Liver (tissue), 9 donors: Measurements from ENCODE around the gene ADGRB2. TPM values are rescaled to one million over a fixed set of nuclear protein-coding genes. Genes with fewer than 3 reads are reported as not detected.

Experiments
- DNase-seq: peaks from one replicate; pipeline ENCODE4 v3.0.0-alpha.2; 2017; ENCODE audit warnings: low spot score
- H3K27ac ChIP-seq, 2 donors: one replicate each; pipeline ENCODE4 v1.7.0; 2013; ENCODE audit warnings: inconsistent platforms in 2 of 2, low read length in 2 of 2, control low read depth in 1 of 2, low read depth in 1 of 2, mild to moderate bottlenecking in 1 of 2
- H3K27me3 ChIP-seq, 4 donors: one replicate each; pipeline versions ENCODE4 v1.6.1 to v1.7.0; 2013; ENCODE audit warnings: low read length in 3 of 4, inconsistent platforms in 1 of 4, mild to moderate bottlenecking in 1 of 4, moderate library complexity in 1 of 4; ENCODE audit not compliant: control insufficient read depth in 4 of 4, insufficient read depth in 4 of 4
- H3K36me3 ChIP-seq, 4 donors: one replicate each; pipeline versions ENCODE4 v1.6.1 to v1.7.0; 2013; ENCODE audit warnings: low read length in 3 of 4, mild to moderate bottlenecking in 3 of 4, low read depth in 1 of 4, moderate library complexity in 1 of 4; ENCODE audit not compliant: control insufficient read depth in 4 of 4, insufficient read depth in 3 of 4
- H3K4me1 ChIP-seq, 4 donors: one replicate each; pipeline versions ENCODE4 v1.6.1 to v1.7.0; 2013; ENCODE audit warnings: low read length in 3 of 4, mild to moderate bottlenecking in 3 of 4, moderate library complexity in 1 of 4; ENCODE audit not compliant: control insufficient read depth in 4 of 4, insufficient read depth in 4 of 4
- H3K4me3 ChIP-seq, 3 donors: one replicate each; pipeline versions ENCODE4 v1.6.1 to v1.7.0; 2013; ENCODE audit warnings: low read length in 3 of 3, control low read depth in 1 of 3, low read depth in 1 of 3, mild to moderate bottlenecking in 1 of 3
- H3K9ac ChIP-seq, 2 donors: one replicate each; pipeline ENCODE4 v1.7.0; 2013; ENCODE audit warnings: low read length in 2 of 2, mild to moderate bottlenecking in 2 of 2, moderate library complexity in 2 of 2, control low read depth in 1 of 2, low read depth in 1 of 2
- H3K9me3 ChIP-seq, 4 donors: one replicate each; pipeline versions ENCODE4 v1.6.1 to v1.7.0; 2013; ENCODE audit warnings: low read length in 3 of 4; ENCODE audit not compliant: control insufficient read depth in 4 of 4
- ATF3 ChIP-seq: IDR thresholded peaks from 2 replicates; pipeline ENCODE4 v1.6.1; 2016; ENCODE audit warnings: antibody characterized with exemption
- CTCF ChIP-seq: fragments of 150-350 bp; IDR thresholded peaks from 2 replicates; pipeline ENCODE4 v1.5.1; 2017; ENCODE audit warnings: improper control_type of control experiment, low read depth, low read length; ENCODE audit not compliant: missing input control
- EGR1 ChIP-seq, 2 donors: IDR thresholded peaks; 2 replicates each; pipeline ENCODE4 v1.6.1; 2016 to 2018; ENCODE audit warnings: antibody characterized with exemption in 2 of 2, low read depth in 2 of 2
- FOXA1 ChIP-seq: IDR thresholded peaks from 2 replicates; pipeline ENCODE4 v1.6.1; 2016; ENCODE audit warnings: antibody characterized with exemption
- FOXA2 ChIP-seq: IDR thresholded peaks from 2 replicates; pipeline ENCODE4 v1.6.1; 2016; ENCODE audit warnings: antibody characterized with exemption
- GABPA ChIP-seq, 2 donors: IDR thresholded peaks in 1 of 2; conservative IDR thresholded peaks in 1 of 2; 2 replicates each; pipeline ENCODE4 v1.6.1; 2016; ENCODE audit warnings: antibody characterized with exemption in 2 of 2, mild to moderate bottlenecking in 1 of 2, moderate library complexity in 1 of 2
- HNF4A ChIP-seq, 2 donors: conservative IDR thresholded peaks; 2 replicates each; pipeline ENCODE4 v1.6.1; 2016; ENCODE audit warnings: antibody characterized with exemption in 2 of 2, mild to moderate bottlenecking in 2 of 2
- HNF4G ChIP-seq: IDR thresholded peaks from 2 replicates; pipeline ENCODE4 v1.6.1; 2016; ENCODE audit warnings: antibody characterized with exemption
- JUND ChIP-seq, 2 donors: IDR thresholded peaks; 2 replicates each; pipeline ENCODE4 v1.6.1; 2016; ENCODE audit warnings: antibody characterized with exemption in 2 of 2
- MAX ChIP-seq: IDR thresholded peaks from 2 replicates; pipeline ENCODE4 v1.6.1; 2016; ENCODE audit warnings: antibody characterized with exemption
- NR2F2 ChIP-seq: IDR thresholded peaks from 2 replicates; pipeline ENCODE4 v1.6.1; 2016; ENCODE audit warnings: antibody characterized with exemption
- RAD21 ChIP-seq, 2 donors: IDR thresholded peaks; 2 replicates each; pipeline ENCODE4 v1.6.1; 2016; ENCODE audit warnings: antibody characterized with exemption in 2 of 2, mild to moderate bottlenecking in 2 of 2
- REST ChIP-seq: IDR thresholded peaks from 2 replicates; pipeline ENCODE4 v1.6.1; 2016; ENCODE audit warnings: antibody characterized with exemption, mild to moderate bottlenecking
- RXRA ChIP-seq, 2 donors: IDR thresholded peaks; 2 replicates each; pipeline ENCODE4 v1.6.1; 2017 to 2018; ENCODE audit warnings: antibody characterized with exemption in 2 of 2, mild to moderate bottlenecking in 1 of 2
- SP1 ChIP-seq: IDR thresholded peaks from 2 replicates; pipeline ENCODE4 v1.6.1; 2018; ENCODE audit warnings: antibody characterized with exemption, mild to moderate bottlenecking
- TAF1 ChIP-seq: conservative IDR thresholded peaks from 2 replicates; pipeline ENCODE4 v1.6.1; 2016; ENCODE audit warnings: antibody characterized with exemption, mild to moderate bottlenecking
- YY1 ChIP-seq: IDR thresholded peaks from 2 replicates; pipeline ENCODE4 v1.6.1; 2016; ENCODE audit warnings: antibody characterized with exemption, mild to moderate bottlenecking
- ZBTB33 ChIP-seq: IDR thresholded peaks from 2 replicates; pipeline ENCODE4 v1.6.1; 2016; ENCODE audit warnings: antibody characterized with exemption
- WGBS: extraction: QIAGEN DNeasy Blood & Tissue Kit; methylation state at CpG from one replicate; pipeline ENCODE4 v1.1.7; 2013; 5-methylcytosine and 5-hydroxymethylcytosine counted together
- polyA plus RNA-seq, 2 donors: library from polyadenylated mRNA; stranded (reverse) in 1 of 2; unstranded in 1 of 2; fragments of 200-250 nt in 1 of 2; fragments of >200 nt in 1 of 2; fragmentation: Nextera tagmentation in 1 of 2; extraction: Ambion mirVana in 1 of 2; gene quantifications; one replicate each; pipeline versions ENCODE4 v1.2.1 to v1.2.3, GENCODE V29; 2013 to 2015
- total RNA-seq, 2 donors: library from RNA; depleted of rRNA; stranded (reverse); fragments of >200 nt; gene quantifications; one replicate each; pipeline ENCODE4 v1.2.3, GENCODE V29; 2014
- donor health status: healthy.
- donor health status: healthy.
- donor health status: healthy.
- donor health status: healthy.
- donor health status: healthy.

The ADGRB2 gene
- total and polyA plus RNA-seq, 4 donors = under 0.01 to 0.05 (median 0.05) TPM; not detected in 1

GRCh38 chr1:31697369-31697984 lies 66.7 kb downstream of the ADGRB2 start:
- Histone ChIP-seq H3K27ac (no peak overlapping the region), H3K27me3 (no peaks in the 10 kb centered on the region), H3K9me3 (no peaks in the 10 kb centered on the region), H3K9ac (no peak overlapping the region), H3K4me3 (no peak overlapping the region), H3K36me3 (no peaks in the 10 kb centered on the region), H3K4me1 (peaks cover 5 to 11% (median 6%) of the 10 kb centered on the region in 4 donors)
- no peak for TF ChIP-seq NR2F2
- no peak for TF ChIP-seq FOXA1
- TF ChIP-seq REST = no peak
- TF ChIP-seq MAX = no peak
- TF ChIP-seq YY1 = no peak
- TF ChIP-seq RXRA (IDR thresholded peaks at IDR 0.05) = no peak
- TF ChIP-seq HNF4G = no peak
- no peak for TF ChIP-seq SP1
- no peak for TF ChIP-seq ZBTB33
- TF ChIP-seq EGR1 (IDR thresholded peaks at IDR 0.05; ENCODE audit: low read depth in 2 of 2) = no peak
- TF ChIP-seq ATF3 = no peak
- no peak for TF ChIP-seq GABPA (IDR thresholded peaks at IDR 0.05 in 1 of 2, conservative IDR thresholded peaks at IDR 0.05 in 1 of 2)
- no peak for TF ChIP-seq CTCF
- no peak for TF ChIP-seq RAD21 (IDR thresholded peaks at IDR 0.05)
- TF ChIP-seq HNF4A (conservative IDR thresholded peaks at IDR 0.05) = no peak
- no peak for TF ChIP-seq FOXA2
- TF ChIP-seq TAF1 = no peak
- no peak for TF ChIP-seq JUND (IDR thresholded peaks at IDR 0.05)
- DNase-seq = no peak
- 86% methylated on average over 12 of the region's 12 CpGs for WGBS
